ENCODE measurements around the gene DNAJC15. TPM values are rescaled to one million over a fixed set of nuclear protein-coding genes. Genes with fewer than 3 reads are reported as not detected.

DNAJC15 gene
- total RNA-seq, 1 experiment from 2014 or later = 72.2 TPM

- Mint-ChIP-seq H3K9me3 (ENCODE audit: unreplicated experiment) (no peaks in the 10 kb centered on the region), H3K4me3 (ENCODE audit: unreplicated experiment) (peak overlapping the region; percentile 91), H3K27me3 (ENCODE audit: insufficient read depth, unreplicated experiment) (no peaks in the 10 kb centered on the region), H3K36me3 (ENCODE audit: insufficient read depth, unreplicated experiment) (peaks cover 7% of the 10 kb centered on the region), H3K27ac (ENCODE audit: unreplicated experiment) (peak overlapping the region; percentile 91), H3K4me1 (ENCODE audit: low read depth, unreplicated experiment) (peaks cover 35% of the 10 kb centered on the region)
- intact Hi-C loops (cut with micrococcal nuclease; ENCODE audit: unreplicated experiment) = loop anchor here (1.0 to 2.0 kb wide), 5 partner anchors 10 to 62 kb away; partner anchors contain the start of gene DNAJC15
- Histone ChIP-seq H3K36me3 (ENCODE audit: control insufficient read depth, insufficient read depth, low read length) (no peaks in the 10 kb centered on the region), H3K27me3 (replicated peaks; ENCODE audit: control insufficient read depth, insufficient read depth, low read length) (no peaks in the 10 kb centered on the region), H3K4me3 (ENCODE audit: low read depth, low read length) (peak overlapping the region; percentile 59), H3K9me3 (no peaks in the 10 kb centered on the region), H3K4me1 (peaks cover 54% of the 10 kb centered on the region)
- BruUV-seq (replicated peaks) = TSS peak; percentile 91
- no peak for TF ChIP-seq CTCF (IDR thresholded peaks at IDR 0.05; ENCODE audit: insufficient read depth in 1 of 2, low read depth in 1 of 2, low read length in 1 of 2, severe bottlenecking in 1 of 2, unreplicated experiment in 1 of 2)
- ChIA-PET POLR2A (interaction anchor here (0.5 to 2.6 kb wide), 10 partner anchors 9 to 79 kb away, joined by 3 to 13 read pairs (median 4); no protein-coding TSS in a partner anchor), CTCF (interaction anchor here (0.5 to 1.4 kb wide), 3 partner anchors 24 to 65 kb away, joined by 3 to 4 read pairs (median 4); no protein-coding TSS in a partner anchor)
- no peak for DNase-seq
These were observed 30.6 kb upstream of the DNAJC15 start for GRCh38 chr13:42992764-42993122.

DNA sequence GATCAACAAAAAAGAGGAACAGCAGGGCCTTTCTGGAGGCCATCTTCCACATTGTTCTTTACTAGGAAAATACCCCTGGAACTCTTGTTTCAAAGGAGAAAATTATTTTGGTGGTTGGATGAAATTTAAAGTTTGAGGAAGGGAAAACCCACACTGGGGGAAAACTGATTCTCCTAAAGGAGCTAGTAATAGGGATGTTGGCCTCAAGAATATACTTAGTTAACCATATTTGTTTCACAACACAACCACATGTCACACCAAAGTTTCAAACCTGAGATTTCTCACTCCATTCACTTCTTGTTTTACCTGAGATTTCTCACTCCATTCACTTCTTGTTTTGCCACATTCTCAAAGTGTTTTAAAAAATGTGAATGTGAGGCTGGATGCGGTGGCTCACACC is 28.5 kb upstream of the DNAJC15 start:
- H3K4me3 ChIP-seq (ENCODE audit: low read depth, low read length) = no peak overlapping the region
- no peaks in the 10 kb centered on the region for H3K27me3 ChIP-seq (replicated peaks; ENCODE audit: control insufficient read depth, insufficient read depth, low read length)
- intact Hi-C loops (cut with micrococcal nuclease; ENCODE audit: unreplicated experiment) = no loop called here
- H3K4me3 Mint-ChIP-seq (ENCODE audit: unreplicated experiment) = no peak overlapping the region
- H3K4me1 ChIP-seq = peaks cover 65% of the 10 kb centered on the region
- H3K36me3 ChIP-seq (ENCODE audit: control insufficient read depth, insufficient read depth, low read length) = no peaks in the 10 kb centered on the region
- no TSS peak for BruUV-seq (replicated peaks)
- no peaks in the 10 kb centered on the region for H3K9me3 ChIP-seq
- H3K9me3 Mint-ChIP-seq (ENCODE audit: unreplicated experiment) = no peaks in the 10 kb centered on the region
- ChIA-PET POLR2A (no interaction called here), CTCF (no interaction called here)
- no peaks in the 10 kb centered on the region for H3K27me3 Mint-ChIP-seq (ENCODE audit: insufficient read depth, unreplicated experiment)
- H3K36me3 Mint-ChIP-seq (ENCODE audit: insufficient read depth, unreplicated experiment) = peaks cover 7% of the 10 kb centered on the region
- peak overlapping the region; percentile 33 for H3K27ac Mint-ChIP-seq (ENCODE audit: unreplicated experiment)
- no peak for TF ChIP-seq CTCF (IDR thresholded peaks at IDR 0.05; ENCODE audit: insufficient read depth in 1 of 2, low read depth in 1 of 2, low read length in 1 of 2, severe bottlenecking in 1 of 2, unreplicated experiment in 1 of 2)
- H3K4me1 Mint-ChIP-seq (ENCODE audit: low read depth, unreplicated experiment) = peaks cover 35% of the 10 kb centered on the region
- DNase-seq = no peak

GRCh38 chr13:42996584-42996983 is 26.8 kb upstream of the DNAJC15 start:
- Histone ChIP-seq H3K9me3 (no peaks in the 10 kb centered on the region), H3K4me1 (peaks cover 55% of the 10 kb centered on the region), H3K4me3 (ENCODE audit: low read depth, low read length) (no peak overlapping the region), H3K27me3 (replicated peaks; ENCODE audit: control insufficient read depth, insufficient read depth, low read length) (no peaks in the 10 kb centered on the region), H3K36me3 (ENCODE audit: control insufficient read depth, insufficient read depth, low read length) (no peaks in the 10 kb centered on the region)
- ChIA-PET POLR2A (interaction anchor here (1.5 to 2.4 kb wide), 2 partner anchors 27 to 58 kb away, joined by 8 to 15 read pairs; partner anchors contain the start of gene DNAJC15), CTCF (interaction anchor here (1.2 to 1.5 kb wide), 2 partner anchors 28 to 58 kb away, joined by 5 read pairs; no protein-coding TSS in a partner anchor)
- H3K4me3 Mint-ChIP-seq (ENCODE audit: unreplicated experiment) = no peak overlapping the region
- peaks cover 11% of the 10 kb centered on the region for H3K36me3 Mint-ChIP-seq (ENCODE audit: insufficient read depth, unreplicated experiment)
- H3K9me3 Mint-ChIP-seq (ENCODE audit: unreplicated experiment) = peaks cover 3% of the 10 kb centered on the region
- peaks cover 37% of the 10 kb centered on the region for H3K4me1 Mint-ChIP-seq (ENCODE audit: low read depth, unreplicated experiment)
- BruUV-seq (replicated peaks) = no TSS peak
- H3K27ac Mint-ChIP-seq (ENCODE audit: unreplicated experiment) = peak overlapping the region; percentile 9
- H3K27me3 Mint-ChIP-seq (ENCODE audit: insufficient read depth, unreplicated experiment) = no peaks in the 10 kb centered on the region
- no peak for DNase-seq
- no peak for TF ChIP-seq CTCF (IDR thresholded peaks at IDR 0.05; ENCODE audit: insufficient read depth in 1 of 2, low read depth in 1 of 2, low read length in 1 of 2, severe bottlenecking in 1 of 2, unreplicated experiment in 1 of 2)
- intact Hi-C loops (cut with micrococcal nuclease; ENCODE audit: unreplicated experiment) = no loop called here

Data from Caco-2 (cell line).